Upper lobe of right lung (tissue), 1 donor: Measurements from ENCODE around the gene MYO9A. TPM values are rescaled to one million over a fixed set of nuclear protein-coding genes. Genes with fewer than 3 reads are reported as not detected.

Source experiments
- ATAC-seq: fragments of 200-7000 bp; cut with Tn5 transposase; one replicate; pipeline ENCODE4 v1.9.1; 2020; ENCODE audit warnings: mild to moderate bottlenecking, moderate library complexity
- DNase-seq: peaks from one replicate; pipeline ENCODE4 v3.0.0-alpha.2; 2020
- H3K27ac ChIP-seq: fragments of 200-600 bp; one replicate; pipeline ENCODE4 v1.8.0; 2022
- H3K27me3 ChIP-seq: fragments of 200-600 bp; one replicate; pipeline ENCODE4 v1.8.0; 2022; ENCODE audit warnings: mild to moderate bottlenecking
- H3K36me3 ChIP-seq: fragments of 200-600 bp; one replicate; pipeline ENCODE4 v1.8.0; 2022
- H3K4me1 ChIP-seq: fragments of 200-600 bp; one replicate; pipeline ENCODE4 v1.8.0; 2022
- H3K4me3 ChIP-seq: fragments of 200-600 bp; one replicate; pipeline ENCODE4 v1.8.0; 2022; ENCODE audit warnings: mild to moderate bottlenecking
- H3K9me3 ChIP-seq: fragments of 200-600 bp; one replicate; pipeline ENCODE4 v1.8.0; 2022
- intact Hi-C: fragments of 100-400 bp; cut with DNase I; formaldehyde crosslinking; loops from one replicate; pipeline ENCODE4 v1.11.0; 2022
- total RNA-seq: library from RNA; stranded (reverse); fragmentation: NEBNext Ultra II Directional; extraction: Animal tissue kit (Norgen Biotek cat#: 25700); gene quantifications from one replicate; pipeline ENCODE4 v1.2.1, GENCODE V29; 2021
- TF ChIP-seq, protein P1 (sequence below): fragments of 200-600 bp; IDR thresholded peaks from one replicate; pipeline ENCODE4 v1.8.0; 2022; ENCODE audit warnings: antibody characterized with exemption
- donor health status: DM: no; HTN: yes; CAD: no; lungs with severe emphysema.

MYO9A gene
- total RNA-seq, 1 donor from 2014 or later, result 82.5 TPM

DNA sequence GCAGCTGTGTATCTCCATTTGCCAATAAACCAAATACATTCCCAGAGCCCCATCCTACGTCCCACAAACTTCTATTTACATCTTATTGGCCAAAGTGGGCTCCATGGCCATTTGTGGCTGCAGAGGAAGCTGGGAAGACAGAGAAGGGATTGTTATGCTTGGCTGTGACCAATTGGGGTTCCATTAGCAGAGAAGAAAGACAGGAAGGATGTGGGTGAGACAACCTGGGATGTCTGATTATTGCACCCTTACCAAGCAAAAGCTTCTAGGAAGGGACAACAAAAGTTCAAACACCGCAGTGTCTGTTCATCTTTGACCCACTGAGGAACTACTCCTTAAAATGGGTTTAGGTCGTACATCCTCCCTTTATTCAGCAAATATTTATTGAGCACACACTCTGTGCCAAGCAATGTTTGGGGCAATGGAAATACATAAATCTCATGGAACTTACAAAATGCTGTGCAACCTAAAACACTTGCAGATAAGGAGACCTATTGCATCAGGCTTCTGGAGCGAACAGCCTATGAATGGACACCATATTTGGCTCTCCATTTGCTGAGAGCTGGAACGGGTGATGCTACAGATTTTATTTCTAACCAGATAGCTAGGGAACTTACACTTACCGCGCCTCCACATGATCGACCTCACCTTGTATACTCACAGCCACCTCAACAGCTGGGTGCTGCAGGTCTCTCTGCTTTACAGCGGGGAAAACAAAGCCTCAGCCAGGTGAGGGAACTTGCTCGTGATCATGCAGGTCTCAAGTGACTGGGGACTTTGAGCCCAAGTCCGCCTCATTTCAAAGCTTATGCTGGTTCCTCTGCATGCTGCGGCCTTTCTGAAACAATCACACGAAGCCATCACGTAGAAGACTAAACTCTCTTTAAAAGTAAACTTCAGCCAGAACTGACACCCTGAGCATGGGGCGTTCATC, 329.0 kb downstream of the MYO9A start:
- ATAC-seq, result no peak
- intact Hi-C loops, result no loop called here
- no peaks in the 10 kb centered on the region for H3K4me1 ChIP-seq
- TF ChIP-seq, protein P1, sequence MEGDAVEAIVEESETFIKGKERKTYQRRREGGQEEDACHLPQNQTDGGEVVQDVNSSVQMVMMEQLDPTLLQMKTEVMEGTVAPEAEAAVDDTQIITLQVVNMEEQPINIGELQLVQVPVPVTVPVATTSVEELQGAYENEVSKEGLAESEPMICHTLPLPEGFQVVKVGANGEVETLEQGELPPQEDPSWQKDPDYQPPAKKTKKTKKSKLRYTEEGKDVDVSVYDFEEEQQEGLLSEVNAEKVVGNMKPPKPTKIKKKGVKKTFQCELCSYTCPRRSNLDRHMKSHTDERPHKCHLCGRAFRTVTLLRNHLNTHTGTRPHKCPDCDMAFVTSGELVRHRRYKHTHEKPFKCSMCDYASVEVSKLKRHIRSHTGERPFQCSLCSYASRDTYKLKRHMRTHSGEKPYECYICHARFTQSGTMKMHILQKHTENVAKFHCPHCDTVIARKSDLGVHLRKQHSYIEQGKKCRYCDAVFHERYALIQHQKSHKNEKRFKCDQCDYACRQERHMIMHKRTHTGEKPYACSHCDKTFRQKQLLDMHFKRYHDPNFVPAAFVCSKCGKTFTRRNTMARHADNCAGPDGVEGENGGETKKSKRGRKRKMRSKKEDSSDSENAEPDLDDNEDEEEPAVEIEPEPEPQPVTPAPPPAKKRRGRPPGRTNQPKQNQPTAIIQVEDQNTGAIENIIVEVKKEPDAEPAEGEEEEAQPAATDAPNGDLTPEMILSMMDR, result no peak
- H3K9me3 ChIP-seq, result no peaks in the 10 kb centered on the region
- H3K27ac ChIP-seq, result no peak overlapping the region
- no peaks in the 10 kb centered on the region for H3K27me3 ChIP-seq
- H3K4me3 ChIP-seq, result no peak overlapping the region
- no peaks in the 10 kb centered on the region for H3K36me3 ChIP-seq
- DNase-seq, result peak; percentile 34

DNA sequence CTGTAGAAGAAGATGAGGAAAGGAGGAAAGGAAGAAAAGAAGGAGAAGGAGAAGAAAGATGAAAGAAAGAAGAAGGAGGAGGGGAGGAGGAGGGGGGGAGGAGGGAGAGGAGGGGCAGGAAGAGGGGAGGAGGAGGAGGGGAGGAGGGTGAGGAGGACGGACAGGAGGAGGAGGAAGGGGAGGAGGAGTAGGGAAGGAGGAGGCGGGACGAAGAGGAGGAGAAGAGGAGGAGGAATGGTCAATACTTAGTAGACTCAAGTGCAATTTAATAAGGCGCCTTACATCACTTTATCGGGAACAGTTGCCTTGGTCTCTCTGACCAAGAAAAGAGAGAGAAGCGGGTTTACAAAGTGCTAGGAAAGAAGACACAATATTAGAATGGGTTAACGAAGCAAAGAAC, 331.3 kb downstream of the MYO9A start:
- TF ChIP-seq, protein P1, result no peak
- H3K27me3 ChIP-seq, result no peaks in the 10 kb centered on the region
- H3K4me3 ChIP-seq, result no peak overlapping the region
- ATAC-seq, result no peak
- no peaks in the 10 kb centered on the region for H3K9me3 ChIP-seq
- no peaks in the 10 kb centered on the region for H3K4me1 ChIP-seq
- no peaks in the 10 kb centered on the region for H3K36me3 ChIP-seq
- intact Hi-C loops, result no loop called here
- no peak for DNase-seq
- no peak overlapping the region for H3K27ac ChIP-seq

- no peaks in the 10 kb centered on the region for H3K9me3 ChIP-seq
- no peaks in the 10 kb centered on the region for H3K4me1 ChIP-seq
- no peaks in the 10 kb centered on the region for H3K36me3 ChIP-seq
- intact Hi-C loops, result no loop called here
- no peak overlapping the region for H3K27ac ChIP-seq
- H3K4me3 ChIP-seq, result no peak overlapping the region
- no peaks in the 10 kb centered on the region for H3K27me3 ChIP-seq
- DNase-seq (no peak), ATAC-seq (no peak)
- TF ChIP-seq, protein P1, result no peak
Observed at GRCh38 chr15:71785996-71786395, 332.0 kb downstream of the MYO9A start.

- peak; percentile 30 for ATAC-seq
- Histone ChIP-seq H3K4me3 (no peak overlapping the region), H3K27me3 (no peaks in the 10 kb centered on the region), H3K27ac (no peak overlapping the region), H3K36me3 (no peaks in the 10 kb centered on the region), H3K9me3 (no peaks in the 10 kb centered on the region), H3K4me1 (peaks cover 7% of the 10 kb centered on the region)
- DNase-seq, result no peak
- intact Hi-C loops, result no loop called here
- TF ChIP-seq, protein P1, result peak; percentile 26
Observed at GRCh38 chr15:71784719-71785118, 333.2 kb downstream of the MYO9A start.

GRCh38 chr15:71782422-71783165, 335.4 kb downstream of the MYO9A start:
- ATAC-seq (no peak), DNase-seq (no peak)
- Histone ChIP-seq H3K36me3 (no peaks in the 10 kb centered on the region), H3K9me3 (no peaks in the 10 kb centered on the region), H3K4me3 (no peak overlapping the region), H3K27ac (no peak overlapping the region), H3K27me3 (no peaks in the 10 kb centered on the region), H3K4me1 (peaks cover 7% of the 10 kb centered on the region)
- TF ChIP-seq, protein P1, result no peak
- intact Hi-C loops, result no loop called here
